Measurements from ENCODE around the gene ANKRD33B. TPM values are rescaled to one million over a fixed set of nuclear protein-coding genes. Genes with fewer than 3 reads are reported as not detected.

The ANKRD33B gene
- total and polyA plus RNA-seq, 2 of the 13 experiments (the other 11 are each of a cell fraction or from before 2014, with no cell fraction given): 0.02 TPM; not detected in 1

DNA sequence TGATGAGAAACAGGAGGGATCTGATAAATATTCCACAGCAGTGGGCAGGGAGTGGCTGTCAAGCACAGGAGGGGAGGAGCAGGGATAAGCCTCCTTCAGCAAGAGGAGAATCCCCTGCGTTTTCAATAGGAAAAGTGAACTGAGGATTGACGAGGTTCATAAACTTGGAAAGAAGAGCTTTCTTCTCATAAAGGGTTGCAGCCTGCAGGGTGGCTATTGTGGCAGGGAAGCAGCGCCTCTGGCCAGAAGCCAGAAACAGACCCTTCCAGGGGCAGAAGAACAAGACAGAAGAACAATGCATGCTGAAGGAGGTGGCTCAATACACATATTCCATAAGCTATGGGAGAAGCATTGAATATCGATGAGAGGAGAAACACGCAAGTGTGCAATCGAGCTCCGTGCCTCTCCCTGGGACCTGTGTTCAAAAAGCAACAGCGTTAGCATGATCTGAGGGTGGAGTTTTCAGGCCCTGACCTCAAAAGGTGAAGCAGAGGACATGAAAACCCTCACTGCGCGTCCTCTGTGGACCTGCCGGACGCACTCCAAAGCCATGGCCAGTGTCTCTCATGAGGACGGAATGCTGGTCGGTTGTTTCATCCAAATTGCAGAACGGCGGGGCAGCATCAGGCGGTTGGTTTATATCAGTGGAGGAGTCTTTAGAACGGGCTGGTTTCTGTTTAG is 67.6 kb downstream of the ANKRD33B start:
- 0 out of 2 replicates have a peak, but pooled peaks cover 2% of the 10 kb centered on the region for H4K20me1 ChIP-seq (ENCODE audit: insufficient read depth, low read length)
- peaks cover 7% of the 10 kb centered on the region; the same call in 1 of the 2 replicates for H3K4me1 ChIP-seq (ENCODE audit: insufficient read depth, low read length)
- no peak overlapping the region for H3K4me3 ChIP-seq (replicated peaks in 1 of 3; ENCODE audit: insufficient read depth in 1 of 3, low read depth in 2 of 3, low read length in 3 of 3)
- H3K36me3 ChIP-seq (replicated peaks in 1 of 2; ENCODE audit: control insufficient read depth in 1 of 2, insufficient read depth in 2 of 2, low read length in 2 of 2): no peaks in the 10 kb centered on the region
- POLR2A ChIA-PET: no interaction called here
- intact Hi-C loops (cut with micrococcal nuclease; ENCODE audit: unreplicated experiment) (no loop called here), in situ Hi-C loops (cut with HindIII; ENCODE audit: extremely low pct_ligation_motif_present, low pct_unique_long_range_greater_than_20kb) (no loop called here)
- FAIRE-seq (no peak), ATAC-seq (no peak), DNase-seq (ENCODE audit: low spot score) (no peak)
- H3K79me2 ChIP-seq (ENCODE audit: insufficient read depth, low read length): no peaks in the 10 kb centered on the region
- CTCF ChIA-PET (ENCODE audit: low intra/inter-chr PET ratio, low total read pairs): no interaction called here
- no peak overlapping the region for H3K4me2 ChIP-seq (ENCODE audit: low read depth, low read length)
- 59% methylated on average over 15 of the region's 18 CpGs for WGBS (ENCODE audit: low lambda C conversion rate)
- no peak overlapping the region for H3K9ac ChIP-seq (ENCODE audit: insufficient read depth, low read depth, low read length)
- H3K9me3 ChIP-seq (ENCODE audit: low read length): no peaks in the 10 kb centered on the region
- no TSS peak for BruUV-seq (replicated peaks)
- H2AFZ ChIP-seq (ENCODE audit: low read length): no peak overlapping the region
- H3K27me3 ChIP-seq (ENCODE audit: control insufficient read depth in 1 of 2, insufficient read depth in 2 of 2, low read length in 2 of 2): peaks cover 3 to 27% of the 10 kb centered on the region in 2 experiments; a peak in 3 of 5 replicates
- H3K27ac ChIP-seq (ENCODE audit: extremely low read length, insufficient read depth, low read length): no peak overlapping the region
- TF ChIP-seq, protein P1, sequence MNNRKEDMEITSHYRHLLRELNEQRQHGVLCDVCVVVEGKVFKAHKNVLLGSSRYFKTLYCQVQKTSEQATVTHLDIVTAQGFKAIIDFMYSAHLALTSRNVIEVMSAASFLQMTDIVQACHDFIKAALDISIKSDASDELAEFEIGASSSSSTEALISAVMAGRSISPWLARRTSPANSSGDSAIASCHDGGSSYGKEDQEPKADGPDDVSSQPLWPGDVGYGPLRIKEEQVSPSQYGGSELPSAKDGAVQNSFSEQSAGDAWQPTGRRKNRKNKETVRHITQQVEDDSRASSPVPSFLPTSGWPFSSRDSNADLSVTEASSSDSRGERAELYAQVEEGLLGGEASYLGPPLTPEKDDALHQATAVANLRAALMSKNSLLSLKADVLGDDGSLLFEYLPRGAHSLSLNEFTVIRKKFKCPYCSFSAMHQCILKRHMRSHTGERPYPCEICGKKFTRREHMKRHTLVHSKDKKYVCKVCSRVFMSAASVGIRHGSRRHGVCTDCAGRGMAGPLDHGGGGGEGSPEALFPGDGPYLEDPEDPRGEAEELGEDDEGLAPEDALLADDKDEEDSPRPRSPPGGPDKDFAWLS (CRISPR knock-in tag; IDR thresholded peaks at IDR 0.05; ENCODE audit: borderline replicate concordance): no peak
- TF ChIP-seq, protein P2, sequence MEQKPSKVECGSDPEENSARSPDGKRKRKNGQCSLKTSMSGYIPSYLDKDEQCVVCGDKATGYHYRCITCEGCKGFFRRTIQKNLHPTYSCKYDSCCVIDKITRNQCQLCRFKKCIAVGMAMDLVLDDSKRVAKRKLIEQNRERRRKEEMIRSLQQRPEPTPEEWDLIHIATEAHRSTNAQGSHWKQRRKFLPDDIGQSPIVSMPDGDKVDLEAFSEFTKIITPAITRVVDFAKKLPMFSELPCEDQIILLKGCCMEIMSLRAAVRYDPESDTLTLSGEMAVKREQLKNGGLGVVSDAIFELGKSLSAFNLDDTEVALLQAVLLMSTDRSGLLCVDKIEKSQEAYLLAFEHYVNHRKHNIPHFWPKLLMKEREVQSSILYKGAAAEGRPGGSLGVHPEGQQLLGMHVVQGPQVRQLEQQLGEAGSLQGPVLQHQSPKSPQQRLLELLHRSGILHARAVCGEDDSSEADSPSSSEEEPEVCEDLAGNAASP (CRISPR knock-in tag; IDR thresholded peaks at IDR 0.05; ENCODE audit: borderline replicate concordance): no peak
- TF ChIP-seq NFE2L1 (CRISPR knock-in tag; IDR thresholded peaks at IDR 0.05; ENCODE audit: borderline replicate concordance): no peak
- no peak for TF ChIP-seq ZNF772 (CRISPR knock-in tag; IDR thresholded peaks at IDR 0.05)
- TF ChIP-seq ZZZ3 (CRISPR knock-in tag; IDR thresholded peaks at IDR 0.05; ENCODE audit: borderline replicate concordance): no peak
- no peak for TF ChIP-seq ATM (IDR thresholded peaks at IDR 0.05; ENCODE audit: borderline replicate concordance)
- TF ChIP-seq, protein P3, sequence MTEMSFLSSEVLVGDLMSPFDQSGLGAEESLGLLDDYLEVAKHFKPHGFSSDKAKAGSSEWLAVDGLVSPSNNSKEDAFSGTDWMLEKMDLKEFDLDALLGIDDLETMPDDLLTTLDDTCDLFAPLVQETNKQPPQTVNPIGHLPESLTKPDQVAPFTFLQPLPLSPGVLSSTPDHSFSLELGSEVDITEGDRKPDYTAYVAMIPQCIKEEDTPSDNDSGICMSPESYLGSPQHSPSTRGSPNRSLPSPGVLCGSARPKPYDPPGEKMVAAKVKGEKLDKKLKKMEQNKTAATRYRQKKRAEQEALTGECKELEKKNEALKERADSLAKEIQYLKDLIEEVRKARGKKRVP (CRISPR knock-in tag; IDR thresholded peaks at IDR 0.05): no peak
- TF ChIP-seq ONECUT2 (CRISPR knock-in tag; IDR thresholded peaks at IDR 0.05): no peak
- TF ChIP-seq ZSCAN25 (CRISPR knock-in tag; IDR thresholded peaks at IDR 0.05): no peak
- no peak for TF ChIP-seq ZNF567 (CRISPR knock-in tag; IDR thresholded peaks at IDR 0.05; ENCODE audit: borderline replicate concordance)
- no peak for TF ChIP-seq ZNF263 (CRISPR knock-in tag; IDR thresholded peaks at IDR 0.05)
- no peak for TF ChIP-seq DPF2 (CRISPR knock-in tag; IDR thresholded peaks at IDR 0.05; ENCODE audit: borderline replicate concordance, low read depth)
- TF ChIP-seq HMG20A (CRISPR knock-in tag; IDR thresholded peaks at IDR 0.05; ENCODE audit: borderline replicate concordance): no peak
- TF ChIP-seq RXRA (CRISPR knock-in tag; IDR thresholded peaks at IDR 0.05): no peak
- TF ChIP-seq, protein P4, sequence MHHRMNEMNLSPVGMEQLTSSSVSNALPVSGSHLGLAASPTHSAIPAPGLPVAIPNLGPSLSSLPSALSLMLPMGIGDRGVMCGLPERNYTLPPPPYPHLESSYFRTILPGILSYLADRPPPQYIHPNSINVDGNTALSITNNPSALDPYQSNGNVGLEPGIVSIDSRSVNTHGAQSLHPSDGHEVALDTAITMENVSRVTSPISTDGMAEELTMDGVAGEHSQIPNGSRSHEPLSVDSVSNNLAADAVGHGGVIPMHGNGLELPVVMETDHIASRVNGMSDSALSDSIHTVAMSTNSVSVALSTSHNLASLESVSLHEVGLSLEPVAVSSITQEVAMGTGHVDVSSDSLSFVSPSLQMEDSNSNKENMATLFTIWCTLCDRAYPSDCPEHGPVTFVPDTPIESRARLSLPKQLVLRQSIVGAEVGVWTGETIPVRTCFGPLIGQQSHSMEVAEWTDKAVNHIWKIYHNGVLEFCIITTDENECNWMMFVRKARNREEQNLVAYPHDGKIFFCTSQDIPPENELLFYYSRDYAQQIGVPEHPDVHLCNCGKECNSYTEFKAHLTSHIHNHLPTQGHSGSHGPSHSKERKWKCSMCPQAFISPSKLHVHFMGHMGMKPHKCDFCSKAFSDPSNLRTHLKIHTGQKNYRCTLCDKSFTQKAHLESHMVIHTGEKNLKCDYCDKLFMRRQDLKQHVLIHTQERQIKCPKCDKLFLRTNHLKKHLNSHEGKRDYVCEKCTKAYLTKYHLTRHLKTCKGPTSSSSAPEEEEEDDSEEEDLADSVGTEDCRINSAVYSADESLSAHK (CRISPR knock-in tag; IDR thresholded peaks at IDR 0.05; ENCODE audit: borderline replicate concordance): no peak
- TF ChIP-seq NFRKB (IDR thresholded peaks at IDR 0.05): no peak
- TF ChIP-seq ZNF775 (CRISPR knock-in tag; IDR thresholded peaks at IDR 0.05; ENCODE audit: borderline replicate concordance): no peak
